GM12875 (cell line): Measurements from ENCODE around the gene PKD1.

ENCODE experiments used
- H3K4me3 ChIP-seq: one replicate; pipeline ENCODE4 v1.5.1; 2011; ENCODE audit warnings: low read depth, low read length, control low read depth
- CTCF ChIP-seq: IDR thresholded peaks from 2 replicates; pipeline ENCODE4 v1.5.1; 2011; ENCODE audit warnings: low read depth, mild to moderate bottlenecking, control low read depth, inconsistent platforms, low read length, moderate library complexity, borderline replicate concordance; ENCODE audit not compliant: insufficient read depth

PKD1 gene

GRCh38 chr16:2155977-2156848, 20.5 kb upstream of the PKD1 start:
- H3K4me3 ChIP-seq, result peak overlapping the region; percentile 74
- no peak for TF ChIP-seq CTCF

- peak within 1 kb of the TSS; percentile 92 for H3K4me3 ChIP-seq
- TF ChIP-seq CTCF, result no peak
These were observed 19.6 kb upstream of the PKD1 start, which contains the start of gene TRAF7 for GRCh38 chr16:2155091-2155950. TRAF7 (plus strand) TSS chr16:2155782; CDS start chr16:2163921, 8,139 bp downstream.

- peak overlapping the region; percentile 92 for H3K4me3 ChIP-seq
- no peak for TF ChIP-seq CTCF
These were observed 18.9 kb upstream of the PKD1 start for GRCh38 chr16:2154533-2155090.

DNA sequence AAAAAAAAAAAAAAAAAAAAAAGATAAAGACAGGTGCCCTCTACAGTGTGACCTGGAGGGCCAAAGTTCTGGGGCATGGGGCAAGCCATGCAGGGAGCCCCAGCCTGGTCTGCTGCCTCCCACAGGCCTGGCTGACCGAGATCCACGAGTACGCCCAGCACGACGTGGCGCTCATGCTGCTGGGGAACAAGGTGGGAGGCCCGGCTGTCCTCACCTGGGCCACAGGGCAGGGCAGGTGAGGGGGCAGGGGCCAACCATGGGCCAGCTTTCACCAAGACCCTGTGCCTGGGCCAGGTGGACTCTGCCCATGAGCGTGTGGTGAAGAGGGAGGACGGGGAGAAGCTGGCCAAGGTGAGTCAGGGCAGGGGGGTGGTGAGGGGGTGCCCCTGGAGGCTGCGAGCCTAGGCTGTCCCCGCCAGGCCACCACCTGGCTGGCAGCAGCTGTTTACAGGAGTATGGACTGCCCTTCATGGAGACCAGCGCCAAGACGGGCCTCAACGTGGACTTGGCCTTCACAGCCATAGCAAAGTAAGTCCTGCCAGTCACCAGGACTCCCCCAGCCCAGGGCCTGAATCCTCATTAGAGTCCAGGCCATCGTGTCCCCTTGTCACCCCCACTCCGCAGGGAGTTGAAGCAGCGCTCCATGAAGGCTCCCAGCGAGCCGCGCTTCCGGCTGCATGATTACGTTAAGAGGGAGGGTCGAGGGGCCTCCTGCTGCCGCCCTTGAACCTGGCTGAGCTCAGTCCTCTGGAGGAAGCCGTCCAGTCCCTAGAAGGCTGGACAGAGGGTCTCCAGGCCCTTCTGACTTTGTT, 17.2 kb upstream of the PKD1 start:
- peak overlapping the region; percentile 92 for H3K4me3 ChIP-seq
- no peak for TF ChIP-seq CTCF

- TF ChIP-seq CTCF, result no peak
- H3K4me3 ChIP-seq, result peak overlapping the region; percentile 31
These were observed 15.7 kb upstream of the PKD1 start for GRCh38 chr16:2151188-2152091.
